Endodermal cell (in vitro differentiated cells): ENCODE results near the gene FRS3. TPM values are rescaled to one million over a fixed set of nuclear protein-coding genes. Genes with fewer than 3 reads are reported as not detected.
"Not testable (repeated sequence)": the region's sequence is repeated elsewhere in the genome, so short reads cannot be mapped to it uniquely, and the experiment has no call there.

Experiments used
- DNase-seq: peaks from one replicate; pipeline ENCODE4 v3.0.0-alpha.2; 2017
- H3K27ac ChIP-seq: 2 replicates; pipeline ENCODE4 v1.5.1; 2013; ENCODE audit warnings: mild to moderate bottlenecking, low read depth, low read length, moderate library complexity
- H3K27me3 ChIP-seq: 2 replicates; pipeline ENCODE4 v1.6.1; 2013; ENCODE audit warnings: mild to moderate bottlenecking, low read length, moderate library complexity; ENCODE audit not compliant: insufficient read depth, control insufficient read depth, poor library complexity, severe bottlenecking
- H3K36me3 ChIP-seq: 2 replicates; pipeline ENCODE4 v1.7.0; 2013; ENCODE audit warnings: mild to moderate bottlenecking, low read length, moderate library complexity; ENCODE audit not compliant: control insufficient read depth, insufficient read depth
- H3K4me1 ChIP-seq: one replicate; pipeline ENCODE4 v1.7.0; 2013; ENCODE audit warnings: low read length; ENCODE audit not compliant: control insufficient read depth, insufficient read depth
- H3K4me3 ChIP-seq: 2 replicates; pipeline ENCODE4 v1.5.1; 2013; ENCODE audit warnings: mild to moderate bottlenecking, low read length, moderate library complexity
- H3K9ac ChIP-seq: 2 replicates; pipeline ENCODE4 v1.6.1; 2013; ENCODE audit warnings: mild to moderate bottlenecking, low read length, moderate library complexity; ENCODE audit not compliant: poor library complexity, severe bottlenecking; ENCODE audit errors: extremely low read depth
- H3K9me3 ChIP-seq: 2 replicates; pipeline ENCODE4 v1.6.1; 2013; ENCODE audit warnings: mild to moderate bottlenecking, low read length, moderate library complexity; ENCODE audit not compliant: control insufficient read depth
- H3K27ac Mint-ChIP-seq: 2 replicates; pipeline ENCODE4 v1.8.0; 2020; ENCODE audit warnings: mixed read lengths
- H3K27me3 Mint-ChIP-seq: 2 replicates; pipeline ENCODE4 v1.8.0; 2021; ENCODE audit warnings: mild to moderate bottlenecking, mixed read lengths; ENCODE audit not compliant: insufficient read depth
- H3K36me3 Mint-ChIP-seq: 2 replicates; pipeline ENCODE4 v1.8.0; 2020; ENCODE audit warnings: low read depth, mixed read lengths
- H3K4me1 Mint-ChIP-seq: 2 replicates; pipeline ENCODE4 v1.8.0; 2020; ENCODE audit warnings: mixed read lengths
- H3K4me3 Mint-ChIP-seq: 2 replicates; pipeline ENCODE4 v1.8.0; 2020; ENCODE audit warnings: mild to moderate bottlenecking, moderate library complexity, mixed read lengths
- H3K9me3 Mint-ChIP-seq: 2 replicates; pipeline ENCODE4 v1.8.0; 2020; ENCODE audit warnings: mild to moderate bottlenecking, mixed read lengths
- WGBS, 2 experiments: methylation state at CpG; one replicate each; pipeline versions ENCODE4 v1.1.5 to v1.1.7; 2013; ENCODE audit warnings: missing lambda C conversion rate in 2 of 2, mixed read lengths in 1 of 2; ENCODE audit not compliant: insufficient coverage in 1 of 2, insufficient read length in 1 of 2; 5-methylcytosine and 5-hydroxymethylcytosine counted together
- total RNA-seq, 2 donors: library from RNA; stranded (reverse); fragmentation: NEBNext Ultra II Directional in 1 of 2; extraction: Animal tissue kit (Norgen Biotek cat#: 25700) in 1 of 2; gene quantifications; 2 replicates in 1 of 2; 3 replicates in 1 of 2; pipeline ENCODE4 v1.2.1, GENCODE V29; 2021
- TF ChIP-seq, protein P1 (sequence below): fragments of 200-600 bp; sonication (generic); conservative IDR thresholded peaks from 2 replicates; pipeline ENCODE4 v1.5.0; 2021; ENCODE audit warnings: antibody characterized with exemption, mild to moderate bottlenecking

FRS3 gene
- total RNA-seq, 2 donors from 2014 or later, result 7.5 to 12.0 TPM

DNA sequence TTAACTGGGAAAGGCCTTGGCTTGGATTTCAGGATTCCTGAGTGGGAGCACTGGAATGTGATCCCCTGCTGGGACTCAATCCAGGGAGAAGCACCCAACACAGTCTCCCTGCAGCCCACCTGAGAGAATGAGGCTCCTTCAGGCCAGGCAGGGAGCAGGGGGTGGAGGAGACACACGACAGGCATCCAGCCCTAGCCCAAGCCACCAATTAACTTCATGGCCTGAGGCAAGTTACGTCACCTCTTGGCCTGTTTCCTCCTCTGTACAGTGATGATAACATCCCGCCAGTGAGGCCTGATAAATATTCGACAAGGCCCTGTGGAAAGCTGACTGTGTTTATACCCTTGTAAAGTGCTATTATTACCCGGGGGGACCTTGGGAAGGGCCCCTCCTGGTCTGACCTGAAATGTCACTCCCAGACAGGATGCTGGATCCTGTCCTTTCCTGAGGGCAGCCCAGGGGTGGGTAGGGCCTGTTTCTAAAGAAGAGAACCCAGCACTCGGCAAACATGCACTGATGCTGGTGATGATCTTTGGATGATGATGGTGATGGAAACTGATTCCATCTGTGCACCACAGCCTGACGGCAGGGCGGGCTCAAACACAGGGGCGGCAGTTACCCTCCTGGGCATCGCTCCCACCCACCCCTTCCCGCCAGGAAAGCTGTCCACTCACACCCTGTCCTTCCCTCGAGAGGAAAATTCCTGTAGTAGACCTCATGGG lies 12.4 kb downstream of the FRS3 start:
- Histone ChIP-seq H3K27ac (peak overlapping the region; percentile 24), H3K9me3 (no peaks in the 10 kb centered on the region), H3K36me3 (peaks cover 7% of the 10 kb centered on the region), H3K9ac (no peak overlapping the region), H3K4me1 (peaks cover 3% of the 10 kb centered on the region), H3K4me3 (no peak overlapping the region), H3K27me3 (no peaks in the 10 kb centered on the region)
- Mint-ChIP-seq H3K27ac (no peak overlapping the region), H3K4me3 (no peak overlapping the region), H3K27me3 (no peaks in the 10 kb centered on the region), H3K36me3 (peaks cover 14% of the 10 kb centered on the region), H3K9me3 (no peaks in the 10 kb centered on the region), H3K4me1 (no peaks in the 10 kb centered on the region)
- TF ChIP-seq, protein P1, sequence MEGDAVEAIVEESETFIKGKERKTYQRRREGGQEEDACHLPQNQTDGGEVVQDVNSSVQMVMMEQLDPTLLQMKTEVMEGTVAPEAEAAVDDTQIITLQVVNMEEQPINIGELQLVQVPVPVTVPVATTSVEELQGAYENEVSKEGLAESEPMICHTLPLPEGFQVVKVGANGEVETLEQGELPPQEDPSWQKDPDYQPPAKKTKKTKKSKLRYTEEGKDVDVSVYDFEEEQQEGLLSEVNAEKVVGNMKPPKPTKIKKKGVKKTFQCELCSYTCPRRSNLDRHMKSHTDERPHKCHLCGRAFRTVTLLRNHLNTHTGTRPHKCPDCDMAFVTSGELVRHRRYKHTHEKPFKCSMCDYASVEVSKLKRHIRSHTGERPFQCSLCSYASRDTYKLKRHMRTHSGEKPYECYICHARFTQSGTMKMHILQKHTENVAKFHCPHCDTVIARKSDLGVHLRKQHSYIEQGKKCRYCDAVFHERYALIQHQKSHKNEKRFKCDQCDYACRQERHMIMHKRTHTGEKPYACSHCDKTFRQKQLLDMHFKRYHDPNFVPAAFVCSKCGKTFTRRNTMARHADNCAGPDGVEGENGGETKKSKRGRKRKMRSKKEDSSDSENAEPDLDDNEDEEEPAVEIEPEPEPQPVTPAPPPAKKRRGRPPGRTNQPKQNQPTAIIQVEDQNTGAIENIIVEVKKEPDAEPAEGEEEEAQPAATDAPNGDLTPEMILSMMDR, result no peak
- WGBS, 2 experiments, result 90 to 95% methylated on average over 6 to 12 of the region's 12 CpGs
- DNase-seq, result peak; percentile 44

DNA sequence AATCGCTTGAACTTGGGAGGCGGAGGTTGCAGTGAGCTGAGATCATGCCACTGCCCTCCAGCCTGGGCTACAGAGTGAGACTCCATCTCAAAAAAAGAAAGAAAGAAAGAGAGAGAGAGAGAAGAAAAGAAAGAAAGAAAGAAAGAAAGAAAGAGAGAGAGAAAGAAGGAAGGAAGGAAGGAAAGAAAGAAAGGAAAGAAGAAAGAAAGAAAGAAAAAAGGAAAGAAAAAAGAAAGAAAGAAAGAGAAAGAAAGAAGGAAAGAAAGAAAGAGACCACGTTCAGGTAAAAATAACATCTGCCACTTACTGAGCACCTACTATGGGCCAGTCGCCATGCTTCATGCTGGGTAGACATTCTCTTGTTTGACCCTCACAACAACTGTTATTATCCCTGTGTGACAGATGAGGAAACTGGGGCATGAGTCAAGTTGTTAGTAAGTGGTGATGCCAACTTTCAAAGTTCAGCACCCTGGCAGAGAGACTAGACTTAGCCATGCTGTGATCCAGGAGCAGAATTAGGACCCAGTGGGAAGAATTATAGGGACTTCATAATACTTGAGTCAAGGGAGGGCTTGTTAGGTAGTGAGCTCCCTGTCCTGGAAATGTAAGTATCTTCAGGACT lies 13.5 kb downstream of the FRS3 start:
- H3K9me3 ChIP-seq, H3K27ac ChIP-seq, H3K27me3 Mint-ChIP-seq, H3K36me3 ChIP-seq, H3K4me3 Mint-ChIP-seq, H3K9me3 Mint-ChIP-seq, H3K27ac Mint-ChIP-seq, H3K4me1 Mint-ChIP-seq, H3K4me3 ChIP-seq, H3K36me3 Mint-ChIP-seq, H3K4me1 ChIP-seq, DNase-seq, H3K27me3 ChIP-seq, H3K9ac ChIP-seq: not testable (repeated sequence)
- 90 to 91% methylated on average over 2 to 4 of the region's 4 CpGs for WGBS, 2 experiments

DNA sequence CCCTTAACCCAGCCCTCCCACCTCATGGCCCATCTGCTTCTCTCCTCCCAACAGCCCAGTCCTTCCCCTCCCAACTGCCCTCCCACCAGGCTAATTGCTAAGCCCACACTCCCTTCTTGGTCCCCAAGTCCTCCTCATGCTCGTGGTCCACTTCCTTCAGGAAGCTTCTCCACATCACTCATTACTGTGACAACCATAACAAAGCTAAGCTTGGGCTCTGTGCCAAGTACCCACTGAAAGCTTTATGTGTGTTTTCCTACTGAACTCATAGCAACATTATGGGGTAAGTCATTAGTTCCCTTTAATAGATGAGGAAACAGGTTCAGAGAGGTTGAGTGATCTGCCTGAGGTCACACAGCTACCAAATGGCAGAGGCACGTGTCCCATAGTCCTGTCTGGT lies 16.2 kb downstream of the FRS3 start:
- H3K9me3 Mint-ChIP-seq, result no peaks in the 10 kb centered on the region
- Histone ChIP-seq H3K9ac (no peak overlapping the region), H3K9me3 (no peaks in the 10 kb centered on the region), H3K4me3 (no peak overlapping the region), H3K27ac (no peak overlapping the region), H3K27me3 (no peaks in the 10 kb centered on the region), H3K4me1 (peaks cover 3% of the 10 kb centered on the region), H3K36me3 (no peaks in the 10 kb centered on the region)
- DNase-seq, result no peak
- H3K4me1 Mint-ChIP-seq, result no peaks in the 10 kb centered on the region
- H3K27me3 Mint-ChIP-seq, result peaks cover 3% of the 10 kb centered on the region
- H3K4me3 Mint-ChIP-seq, result no peak overlapping the region
- H3K27ac Mint-ChIP-seq, result no peak overlapping the region
- TF ChIP-seq, protein P1, result no peak
- WGBS, 2 experiments, result 66 to 83% methylated on average over 2 of the region's 2 CpGs
- no peaks in the 10 kb centered on the region for H3K36me3 Mint-ChIP-seq
